Rectal smooth muscle tissue (tissue), 1 donor: ENCODE data around the gene LCT.

Experiments
- H3K27ac ChIP-seq: one replicate; pipeline ENCODE4 v1.7.0; 2013; ENCODE audit warnings: low read depth, low read length, inconsistent platforms
- H3K27me3 ChIP-seq: one replicate; pipeline ENCODE4 v1.7.0; 2013; ENCODE audit warnings: low read length; ENCODE audit not compliant: control insufficient read depth, insufficient read depth
- H3K36me3 ChIP-seq: one replicate; pipeline ENCODE4 v1.7.0; 2013; ENCODE audit warnings: low read length; ENCODE audit not compliant: control insufficient read depth, insufficient read depth
- H3K4me1 ChIP-seq: one replicate; pipeline ENCODE4 v1.7.0; 2013; ENCODE audit warnings: low read length; ENCODE audit not compliant: control insufficient read depth, insufficient read depth
- H3K4me3 ChIP-seq: one replicate; pipeline ENCODE4 v1.7.0; 2013; ENCODE audit warnings: low read length
- H3K9ac ChIP-seq: one replicate; pipeline ENCODE4 v1.7.0; 2013; ENCODE audit warnings: low read length

Gene LCT

GRCh38 chr2:135786823-135787222, 50.2 kb downstream of the LCT start:
- Histone ChIP-seq H3K36me3 (peaks cover 7% of the 10 kb centered on the region), H3K27me3 (no peaks in the 10 kb centered on the region), H3K27ac (no peak overlapping the region), H3K4me1 (no peaks in the 10 kb centered on the region), H3K9ac (no peak overlapping the region), H3K4me3 (no peak overlapping the region)

DNA sequence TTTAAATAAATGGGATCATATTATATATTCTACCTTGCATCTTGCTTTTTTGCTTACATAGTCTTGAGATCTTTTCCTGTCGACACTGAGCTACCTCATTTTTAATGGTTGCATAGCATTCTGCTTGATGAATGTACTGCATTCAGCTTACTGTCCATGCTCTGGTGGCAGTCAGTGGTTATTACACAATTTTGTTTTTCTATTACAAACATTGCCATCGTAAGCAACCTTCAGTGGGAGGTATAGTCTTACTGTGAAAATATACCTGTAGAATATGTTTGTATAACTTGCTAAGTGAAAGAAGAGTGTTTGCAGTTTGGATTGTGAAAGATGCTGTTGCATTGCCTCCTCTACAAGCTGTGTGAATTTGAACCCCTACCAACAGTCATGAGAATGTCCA, 52.0 kb downstream of the LCT start:
- no peak overlapping the region for H3K27ac ChIP-seq
- no peak overlapping the region for H3K9ac ChIP-seq
- no peaks in the 10 kb centered on the region for H3K27me3 ChIP-seq
- H3K4me1 ChIP-seq = no peaks in the 10 kb centered on the region
- H3K4me3 ChIP-seq = no peak overlapping the region
- H3K36me3 ChIP-seq = peaks cover 22% of the 10 kb centered on the region

- Histone ChIP-seq H3K4me3 (no peak overlapping the region), H3K36me3 (peaks cover 25% of the 10 kb centered on the region), H3K27me3 (no peaks in the 10 kb centered on the region), H3K4me1 (no peaks in the 10 kb centered on the region), H3K27ac (no peak overlapping the region), H3K9ac (no peak overlapping the region)
Observed at GRCh38 chr2:135783439-135783838, 53.5 kb downstream of the LCT start.

- H3K27ac ChIP-seq = no peak overlapping the region
- H3K36me3 ChIP-seq = peaks cover 28% of the 10 kb centered on the region
- no peaks in the 10 kb centered on the region for H3K4me1 ChIP-seq
- H3K27me3 ChIP-seq = no peaks in the 10 kb centered on the region
- no peak overlapping the region for H3K9ac ChIP-seq
- no peak overlapping the region for H3K4me3 ChIP-seq
Observed at GRCh38 chr2:135782231-135782630, 54.8 kb downstream of the LCT start.

GRCh38 chr2:135776367-135776766, 60.6 kb downstream of the LCT start:
- Histone ChIP-seq H3K9ac (no peak overlapping the region), H3K27me3 (no peaks in the 10 kb centered on the region), H3K4me1 (no peaks in the 10 kb centered on the region), H3K4me3 (no peak overlapping the region), H3K36me3 (peaks cover 47% of the 10 kb centered on the region), H3K27ac (no peak overlapping the region)

DNA sequence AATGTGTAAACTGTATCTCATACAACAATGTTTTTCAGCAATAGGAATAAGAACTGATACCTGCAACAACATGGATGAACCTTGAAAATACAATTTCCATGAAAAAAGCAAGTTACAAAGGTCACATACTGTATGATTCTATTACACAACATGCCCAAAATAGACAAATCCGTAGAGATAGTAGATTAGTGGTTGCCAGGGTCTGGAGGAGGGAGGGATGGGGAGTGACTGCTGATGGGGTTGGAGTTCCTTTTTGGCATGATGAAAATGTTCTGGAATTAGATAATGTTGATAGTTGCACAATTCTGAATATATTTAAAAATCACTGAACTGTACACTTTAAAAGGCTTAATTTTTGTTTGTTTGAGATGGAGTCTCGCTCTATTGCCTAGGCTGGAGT, 61.6 kb downstream of the LCT start:
- Histone ChIP-seq H3K4me1 (no peaks in the 10 kb centered on the region), H3K27me3 (no peaks in the 10 kb centered on the region), H3K27ac (no peak overlapping the region), H3K36me3 (peaks cover 46% of the 10 kb centered on the region), H3K4me3 (no peak overlapping the region), H3K9ac (no peak overlapping the region)

DNA sequence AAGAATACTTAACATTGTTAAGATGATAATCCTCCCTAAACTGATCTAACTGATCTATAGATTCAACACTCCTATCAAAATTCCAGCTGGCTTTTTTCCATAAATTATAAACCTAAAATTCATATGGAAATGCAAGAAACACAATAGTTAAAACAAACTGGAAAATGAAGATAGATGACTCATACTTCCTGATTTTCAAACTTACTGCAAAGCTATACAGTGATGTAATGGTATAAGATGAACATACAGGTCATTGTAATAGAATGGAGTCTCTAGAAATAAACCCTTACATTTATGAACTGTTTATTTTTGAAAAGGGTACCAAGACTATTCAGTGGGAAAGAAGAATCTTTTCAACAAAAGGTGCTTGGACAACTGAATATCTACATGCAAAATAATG, 63.1 kb downstream of the LCT start:
- Histone ChIP-seq H3K36me3 (peaks cover 42% of the 10 kb centered on the region), H3K4me1 (no peaks in the 10 kb centered on the region), H3K27me3 (no peaks in the 10 kb centered on the region), H3K9ac (no peak overlapping the region), H3K4me3 (no peak overlapping the region), H3K27ac (no peak overlapping the region)

- H3K4me3 ChIP-seq = no peak overlapping the region
- no peak overlapping the region for H3K9ac ChIP-seq
- H3K4me1 ChIP-seq = no peaks in the 10 kb centered on the region
- H3K27me3 ChIP-seq = no peaks in the 10 kb centered on the region
- no peak overlapping the region for H3K27ac ChIP-seq
- peaks cover 40% of the 10 kb centered on the region for H3K36me3 ChIP-seq
Observed at GRCh38 chr2:135773319-135773718, 63.7 kb downstream of the LCT start.

DNA sequence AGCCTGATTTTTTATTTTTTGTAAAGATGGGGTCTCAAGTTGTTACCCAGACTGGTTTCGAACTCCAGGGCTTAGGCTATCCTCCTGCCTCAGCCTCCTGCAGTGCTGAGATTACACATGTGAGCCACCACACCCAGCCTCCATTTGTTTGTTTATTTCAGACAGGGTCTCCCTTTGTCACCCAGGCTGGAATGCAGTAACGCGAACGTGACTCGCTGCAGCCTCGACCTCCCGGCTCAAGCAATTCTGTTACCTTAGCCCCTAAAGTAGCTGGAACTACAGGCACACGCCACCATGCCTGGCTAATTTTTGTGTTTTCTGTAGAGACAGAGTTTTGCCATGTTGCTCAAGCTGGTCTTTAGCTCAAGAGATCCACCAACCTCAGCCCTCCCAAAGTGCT, 68.1 kb downstream of the LCT start:
- H3K36me3 ChIP-seq = peaks cover 23% of the 10 kb centered on the region

DNA sequence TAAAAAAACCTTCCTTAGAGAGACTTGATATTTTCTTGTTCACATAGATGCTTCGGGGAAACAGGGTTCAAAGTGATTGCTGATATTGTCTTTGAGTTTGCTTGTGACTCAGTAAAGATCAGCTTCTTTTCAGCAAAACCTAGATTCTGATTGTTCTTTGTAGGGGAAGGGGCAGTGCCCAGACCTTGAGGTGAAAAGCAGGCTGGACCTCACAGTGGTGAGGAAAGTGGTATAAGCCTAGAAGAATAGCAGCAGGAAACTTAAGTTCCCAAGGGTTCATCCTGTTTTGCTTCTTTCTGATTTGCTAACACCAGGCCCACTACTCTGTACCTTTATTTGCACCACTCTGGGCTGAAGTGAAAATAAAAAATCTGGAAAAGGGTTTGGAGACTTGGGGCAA, 74.5 kb downstream of the LCT start:
- H3K27me3 ChIP-seq = no peaks in the 10 kb centered on the region
- H3K4me1 ChIP-seq = no peaks in the 10 kb centered on the region
- H3K9ac ChIP-seq = no peak overlapping the region
- H3K27ac ChIP-seq = no peak overlapping the region
- H3K4me3 ChIP-seq = no peak overlapping the region
- peaks cover 22% of the 10 kb centered on the region for H3K36me3 ChIP-seq

More for the DNA sequence above, 68.1 kb downstream of the LCT start:
- H3K27ac ChIP-seq = no peak overlapping the region
- H3K4me3 ChIP-seq = no peak overlapping the region
- H3K9ac ChIP-seq = no peak overlapping the region
- H3K4me1 ChIP-seq = no peaks in the 10 kb centered on the region
- H3K27me3 ChIP-seq = no peaks in the 10 kb centered on the region

- H3K4me3 ChIP-seq = no peak overlapping the region
- no peak overlapping the region for H3K27ac ChIP-seq
- H3K27me3 ChIP-seq = no peaks in the 10 kb centered on the region
- H3K36me3 ChIP-seq = peaks cover 26% of the 10 kb centered on the region
- no peak overlapping the region for H3K9ac ChIP-seq
- H3K4me1 ChIP-seq = no peaks in the 10 kb centered on the region
Observed at GRCh38 chr2:135762022-135762421, 75.0 kb downstream of the LCT start.

GRCh38 chr2:135756692-135757091, 80.3 kb downstream of the LCT start:
- peaks cover 33% of the 10 kb centered on the region for H3K36me3 ChIP-seq
- no peak overlapping the region for H3K9ac ChIP-seq
- H3K27ac ChIP-seq = no peak overlapping the region

GRCh38 chr2:135755573-135755972, 81.4 kb downstream of the LCT start:
- H3K4me3 ChIP-seq = no peak overlapping the region
- no peak overlapping the region for H3K27ac ChIP-seq
- no peaks in the 10 kb centered on the region for H3K27me3 ChIP-seq
- no peak overlapping the region for H3K9ac ChIP-seq
- no peaks in the 10 kb centered on the region for H3K4me1 ChIP-seq
- peaks cover 31% of the 10 kb centered on the region for H3K36me3 ChIP-seq

More at GRCh38 chr2:135756692-135757091, 80.3 kb downstream of the LCT start:
- H3K4me1 ChIP-seq = no peaks in the 10 kb centered on the region
- no peak overlapping the region for H3K4me3 ChIP-seq
- H3K27me3 ChIP-seq = no peaks in the 10 kb centered on the region
